Keratinocyte (primary cell): ENCODE measurements around the gene TNNT3. TPM values are rescaled to one million over a fixed set of nuclear protein-coding genes. Genes with fewer than 3 reads are reported as not detected.
A peak's percentile ranks its signal among the peaks of the same experiment; 100 is the strongest.

Experiments
- DNase-seq: peaks from one replicate; pipeline ENCODE4 v3.0.0-alpha.2; 2011; ENCODE audit warnings: low read depth, missing footprints, low spot score
- FAIRE-seq: peaks from 2 replicates; lab custom pipeline; 2011; peaks lifted over from hg19 to GRCh38; lab: Jason Lieb, UNC
- H2AFZ ChIP-seq: 2 replicates; pipeline ENCODE4 v1.6.0; 2012; ENCODE audit warnings: low read length, control low read depth, inconsistent platforms; ENCODE audit not compliant: control insufficient read depth
- H3K27ac ChIP-seq: 2 replicates; pipeline ENCODE4 v1.5.1; 2011; ENCODE audit warnings: low read length; ENCODE audit not compliant: control insufficient read depth, insufficient read depth
- H3K27me3 ChIP-seq: 3 replicates; pipeline ENCODE4 v1.6.0; 2011; ENCODE audit warnings: low read length; ENCODE audit not compliant: control insufficient read depth, insufficient read depth; ENCODE audit errors: extremely low read depth
- H3K36me3 ChIP-seq, 2 experiments: 2 replicates in 1 of 2; 3 replicates in 1 of 2; pipeline ENCODE4 v1.5.1; 2011; ENCODE audit warnings: low read length in 2 of 2, mild to moderate bottlenecking in 1 of 2; ENCODE audit not compliant: control insufficient read depth in 2 of 2, insufficient read depth in 2 of 2; ENCODE audit errors: extremely low read depth in 1 of 2
- H3K4me1 ChIP-seq: 3 replicates; pipeline ENCODE4 v1.5.1; 2011; ENCODE audit warnings: low read length; ENCODE audit not compliant: control insufficient read depth, insufficient read depth; ENCODE audit errors: extremely low read depth
- H3K4me2 ChIP-seq: 3 replicates; pipeline ENCODE4 v1.6.0; 2011; ENCODE audit warnings: low read depth, low read length; ENCODE audit not compliant: control insufficient read depth, insufficient read depth; ENCODE audit errors: extremely low read depth
- H3K4me3 ChIP-seq, 3 experiments: fragments of 200-600 bp in 1 of 3; sonication (generic) in 1 of 3; 2 replicates in 2 of 3; 3 replicates in 1 of 3; pipeline ENCODE4 v1.5.1; 2011 to 2016; ENCODE audit warnings: low read length in 3 of 3, mild to moderate bottlenecking in 3 of 3, control low read depth in 2 of 3, inconsistent platforms in 1 of 3, low read depth in 1 of 3, mixed read lengths in 1 of 3, mixed run types in 1 of 3, moderate library complexity in 1 of 3; ENCODE audit not compliant: control insufficient read depth in 2 of 3, insufficient read depth in 2 of 3; ENCODE audit errors: extremely low read depth in 1 of 3
- H3K79me2 ChIP-seq: 2 replicates; pipeline ENCODE4 v1.6.0; 2012; ENCODE audit warnings: low read length; ENCODE audit not compliant: control insufficient read depth, insufficient read depth
- H3K9ac ChIP-seq: 3 replicates; pipeline ENCODE4 v1.6.0; 2011; ENCODE audit warnings: low read length; ENCODE audit not compliant: control insufficient read depth, insufficient read depth; ENCODE audit errors: extremely low read depth
- H3K9me1 ChIP-seq: 3 replicates; pipeline ENCODE4 v1.6.0; 2011; ENCODE audit warnings: low read length; ENCODE audit not compliant: control insufficient read depth, insufficient read depth; ENCODE audit errors: extremely low read depth
- H3K9me3 ChIP-seq: 2 replicates; pipeline ENCODE4 v1.5.1; 2012; ENCODE audit warnings: low read depth, low read length; ENCODE audit not compliant: control insufficient read depth
- H4K20me1 ChIP-seq: 3 replicates; pipeline ENCODE4 v1.6.0; 2011; ENCODE audit warnings: low read length; ENCODE audit not compliant: control insufficient read depth, insufficient read depth; ENCODE audit errors: extremely low read depth
- CTCF ChIP-seq, 3 experiments: IDR thresholded peaks in 1 of 3; conservative IDR thresholded peaks in 1 of 3; optimal IDR thresholded peaks in 1 of 3; 2 replicates in 2 of 3; 3 replicates in 1 of 3; pipeline versions ENCODE3 to v1.5.1; 2011; ENCODE audit warnings: low read length in 3 of 3, mild to moderate bottlenecking in 3 of 3, moderate library complexity in 2 of 3, control low read depth in 1 of 3, inconsistent platforms in 1 of 3; ENCODE audit not compliant: insufficient read depth in 2 of 3; ENCODE audit errors: extremely low read depth in 1 of 3
- EZH2 ChIP-seq: IDR thresholded peaks from one replicate; pipeline ENCODE4 v1.6.1; 2012; ENCODE audit warnings: inconsistent platforms, mild to moderate bottlenecking, low read length, moderate library complexity
- dilution Hi-C: fragments of 300-500 bp; cut with MboI; formaldehyde crosslinking; loops from one replicate; pipeline ENCODE4 v1.7.0; 2020; ENCODE audit warnings: low sequenced_read_pairs; ENCODE audit not compliant: extremely low pct_ligation_motif_present
- polyA minus RNA-seq, 3 experiments: library from RNA; depleted of rRNA, polyadenylated mRNA; stranded (reverse); fragments of >200 nt; gene quantifications; 1 replicate in 1 of 3; 2 replicates in 1 of 3; 3 replicates in 1 of 3; pipeline ENCODE4 v1.2.3, GENCODE V29; 2011
- polyA plus RNA-seq, 5 experiments: library from polyadenylated mRNA; depleted of rRNA in 3 of 5; stranded (reverse) in 3 of 5; stranded (forward) in 1 of 5; unstranded in 1 of 5; fragments of >200 nt; gene quantifications; 1 replicate in 1 of 5; 2 replicates in 3 of 5; 3 replicates in 1 of 5; pipeline versions ENCODE4 v1.2.1 to v1.2.3, GENCODE V29; 2011 to 2012; ENCODE audit warnings: missing spikeins in 2 of 5, low read depth in 1 of 5, low replicate concordance in 1 of 5

Gene TNNT3
- 0.09 TPM in 1 of 3 replicates, not detected in the others for polyA plus RNA-seq
- polyA plus RNA-seq (2011; ENCODE audit: low read depth) = not detected
- not detected in 2 replicates for polyA plus RNA-seq (2011; cell fraction: cytosol; rRNA removed)
- not detected in 2 replicates for polyA plus RNA-seq (2011; cell fraction: nucleus; rRNA removed)
- polyA plus RNA-seq (2012; ENCODE audit: low replicate concordance) = not detected in 2 replicates
- not detected in 3 replicates for polyA minus RNA-seq
- not detected for polyA minus RNA-seq (2011; cell fraction: cytosol; rRNA and poly(A)+ RNA removed)
- polyA minus RNA-seq (2011; cell fraction: nucleus; rRNA and poly(A)+ RNA removed) = not detected in 2 replicates

GRCh38 chr11:1919391-1920127 is at the start of gene TNNT3:
Gene TNNT3 (plus strand): TSS chr11:1919703. CDS start chr11:1922875, 3,172 bp downstream.
- Histone ChIP-seq H3K27me3 (peaks cover 14% of the 10 kb centered on the region), H3K9ac (no peak within 1 kb of the TSS), H3K27ac (no peak within 1 kb of the TSS), H3K79me2 (no peaks in the 10 kb centered on the region), H3K4me3 (no peak within 1 kb of the TSS), H3K4me2 (no peak within 1 kb of the TSS), H4K20me1 (no peaks in the 10 kb centered on the region), H3K4me1 (peaks cover 2% of the 10 kb centered on the region), H2AFZ (no peak within 1 kb of the TSS), H3K9me3 (no peaks in the 10 kb centered on the region), H3K36me3 (no peaks in the 10 kb centered on the region), H3K9me1 (no peaks in the 10 kb centered on the region)
- DNase-seq (no peak), FAIRE-seq (no peak)
- TF ChIP-seq EZH2 (no peak), CTCF (optimal IDR thresholded peaks at IDR 0.05 in 1 of 3, IDR thresholded peaks at IDR 0.05 in 1 of 3, conservative IDR thresholded peaks at IDR 0.05 in 1 of 3; ENCODE audit: extremely low read depth in 1 of 3, insufficient read depth in 2 of 3, low read length in 3 of 3) (peak in 1 of 3 experiments; percentile 8)
- dilution Hi-C loops = no loop called here

- FAIRE-seq (no peak), DNase-seq (no peak)
- H3K4me3 ChIP-seq = no peak overlapping the region
- no peak overlapping the region for H3K9ac ChIP-seq
- no peaks in the 10 kb centered on the region for H3K79me2 ChIP-seq
- H3K36me3 ChIP-seq = no peaks in the 10 kb centered on the region
- peaks cover 29% of the 10 kb centered on the region for H3K27me3 ChIP-seq
- dilution Hi-C loops = no loop called here
- no peak overlapping the region for H3K4me2 ChIP-seq
- no peak for TF ChIP-seq CTCF (optimal IDR thresholded peaks at IDR 0.05 in 1 of 3, IDR thresholded peaks at IDR 0.05 in 1 of 3, conservative IDR thresholded peaks at IDR 0.05 in 1 of 3; ENCODE audit: extremely low read depth in 1 of 3, insufficient read depth in 2 of 3, low read length in 3 of 3)
- no peak for TF ChIP-seq EZH2
- H3K9me1 ChIP-seq = no peaks in the 10 kb centered on the region
- H2AFZ ChIP-seq = no peak overlapping the region
- no peak overlapping the region for H3K27ac ChIP-seq
- H3K9me3 ChIP-seq = no peaks in the 10 kb centered on the region
- peaks cover 16% of the 10 kb centered on the region for H3K4me1 ChIP-seq
- no peaks in the 10 kb centered on the region for H4K20me1 ChIP-seq
These were observed 49.2 kb upstream of the TNNT3 start for GRCh38 chr11:1870326-1870696.
